LNCaP clone FGC (cell line): ENCODE results near the gene MTCL1.

Source experiments
- DNase-seq: peaks from one replicate; pipeline ENCODE4 v3.0.0-alpha.2; 2011; ENCODE audit warnings: low read depth
- H3K4me3 ChIP-seq: 2 replicates; pipeline ENCODE4 v1.5.1; 2011; ENCODE audit warnings: mild to moderate bottlenecking, low read depth, low read length, control low read depth
- TF ChIP-seq, protein P1 (sequence below): IDR thresholded peaks from 2 replicates; pipeline ENCODE4 v1.5.1; 2012; ENCODE audit warnings: mild to moderate bottlenecking; ENCODE audit not compliant: control insufficient read depth, insufficient read depth; ENCODE audit errors: extremely low read depth

The MTCL1 gene

DNA sequence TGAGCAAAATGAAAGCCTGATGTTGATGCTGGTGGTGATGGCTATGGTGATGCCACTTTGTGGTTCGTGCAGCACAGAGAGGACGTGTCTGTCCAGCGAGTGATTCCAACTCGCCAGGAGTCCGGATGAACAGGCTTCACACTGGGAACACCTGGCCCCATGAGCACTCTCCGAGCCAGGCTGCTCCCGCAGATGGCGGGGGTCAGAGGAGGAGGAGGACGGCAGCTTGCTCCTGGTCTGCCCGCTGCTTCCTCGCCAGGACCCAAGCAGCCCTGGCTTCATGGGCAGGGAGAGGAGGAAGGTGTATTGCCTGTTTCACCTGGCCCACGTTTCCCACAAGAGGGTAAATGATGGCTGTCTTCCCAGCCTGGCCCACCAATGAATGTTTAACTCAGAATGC lies 121.6 kb downstream of the MTCL1 start:
- TF ChIP-seq, protein P1, sequence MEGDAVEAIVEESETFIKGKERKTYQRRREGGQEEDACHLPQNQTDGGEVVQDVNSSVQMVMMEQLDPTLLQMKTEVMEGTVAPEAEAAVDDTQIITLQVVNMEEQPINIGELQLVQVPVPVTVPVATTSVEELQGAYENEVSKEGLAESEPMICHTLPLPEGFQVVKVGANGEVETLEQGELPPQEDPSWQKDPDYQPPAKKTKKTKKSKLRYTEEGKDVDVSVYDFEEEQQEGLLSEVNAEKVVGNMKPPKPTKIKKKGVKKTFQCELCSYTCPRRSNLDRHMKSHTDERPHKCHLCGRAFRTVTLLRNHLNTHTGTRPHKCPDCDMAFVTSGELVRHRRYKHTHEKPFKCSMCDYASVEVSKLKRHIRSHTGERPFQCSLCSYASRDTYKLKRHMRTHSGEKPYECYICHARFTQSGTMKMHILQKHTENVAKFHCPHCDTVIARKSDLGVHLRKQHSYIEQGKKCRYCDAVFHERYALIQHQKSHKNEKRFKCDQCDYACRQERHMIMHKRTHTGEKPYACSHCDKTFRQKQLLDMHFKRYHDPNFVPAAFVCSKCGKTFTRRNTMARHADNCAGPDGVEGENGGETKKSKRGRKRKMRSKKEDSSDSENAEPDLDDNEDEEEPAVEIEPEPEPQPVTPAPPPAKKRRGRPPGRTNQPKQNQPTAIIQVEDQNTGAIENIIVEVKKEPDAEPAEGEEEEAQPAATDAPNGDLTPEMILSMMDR: no peak
- no peak for DNase-seq

DNA sequence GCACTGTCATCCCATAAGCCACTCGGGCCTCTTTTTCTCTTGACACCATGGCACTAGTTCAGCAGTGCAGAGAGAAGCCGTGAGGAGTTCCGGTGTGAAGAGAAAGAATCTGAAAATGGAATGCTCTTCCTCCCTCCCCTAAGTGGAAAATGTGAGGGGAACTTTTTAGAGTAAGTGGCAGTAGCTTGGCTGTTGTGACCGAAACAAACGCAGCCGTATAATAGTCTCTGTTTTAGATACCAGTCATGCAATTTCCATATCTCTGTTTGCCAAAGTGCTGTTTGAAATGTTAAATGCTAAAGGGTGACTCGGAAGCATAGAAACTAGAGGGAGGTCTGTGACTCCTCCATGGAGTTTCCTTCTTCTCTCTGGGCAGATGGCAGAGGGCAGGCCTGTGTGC lies 122.9 kb downstream of the MTCL1 start:
- TF ChIP-seq, protein P1: no peak
- DNase-seq: no peak
- H3K4me3 ChIP-seq: no peak overlapping the region

More for the DNA sequence above, 121.6 kb downstream of the MTCL1 start:
- H3K4me3 ChIP-seq: no peak overlapping the region

DNA sequence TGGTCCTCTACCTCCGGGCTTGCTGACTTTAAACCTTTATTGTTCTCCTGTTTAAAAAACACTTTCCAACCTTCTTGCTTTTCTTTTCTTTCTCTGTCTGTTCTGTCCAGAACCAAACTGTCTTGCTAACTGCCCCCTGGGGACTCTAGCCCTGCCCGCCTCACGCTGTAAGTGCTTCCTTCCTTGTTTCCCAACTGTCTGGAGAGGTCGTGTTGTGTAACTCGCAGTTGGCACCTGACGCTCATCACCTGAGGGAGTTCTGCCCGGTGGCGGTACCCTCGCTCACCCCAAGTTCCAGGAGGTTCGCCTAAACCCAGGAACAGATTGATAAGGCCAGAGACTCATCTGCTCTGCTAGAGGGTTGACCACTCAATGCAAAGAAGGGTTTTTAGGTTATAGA lies 123.4 kb downstream of the MTCL1 start:
- TF ChIP-seq, protein P1: no peak
- DNase-seq: no peak
- no peak overlapping the region for H3K4me3 ChIP-seq

DNA sequence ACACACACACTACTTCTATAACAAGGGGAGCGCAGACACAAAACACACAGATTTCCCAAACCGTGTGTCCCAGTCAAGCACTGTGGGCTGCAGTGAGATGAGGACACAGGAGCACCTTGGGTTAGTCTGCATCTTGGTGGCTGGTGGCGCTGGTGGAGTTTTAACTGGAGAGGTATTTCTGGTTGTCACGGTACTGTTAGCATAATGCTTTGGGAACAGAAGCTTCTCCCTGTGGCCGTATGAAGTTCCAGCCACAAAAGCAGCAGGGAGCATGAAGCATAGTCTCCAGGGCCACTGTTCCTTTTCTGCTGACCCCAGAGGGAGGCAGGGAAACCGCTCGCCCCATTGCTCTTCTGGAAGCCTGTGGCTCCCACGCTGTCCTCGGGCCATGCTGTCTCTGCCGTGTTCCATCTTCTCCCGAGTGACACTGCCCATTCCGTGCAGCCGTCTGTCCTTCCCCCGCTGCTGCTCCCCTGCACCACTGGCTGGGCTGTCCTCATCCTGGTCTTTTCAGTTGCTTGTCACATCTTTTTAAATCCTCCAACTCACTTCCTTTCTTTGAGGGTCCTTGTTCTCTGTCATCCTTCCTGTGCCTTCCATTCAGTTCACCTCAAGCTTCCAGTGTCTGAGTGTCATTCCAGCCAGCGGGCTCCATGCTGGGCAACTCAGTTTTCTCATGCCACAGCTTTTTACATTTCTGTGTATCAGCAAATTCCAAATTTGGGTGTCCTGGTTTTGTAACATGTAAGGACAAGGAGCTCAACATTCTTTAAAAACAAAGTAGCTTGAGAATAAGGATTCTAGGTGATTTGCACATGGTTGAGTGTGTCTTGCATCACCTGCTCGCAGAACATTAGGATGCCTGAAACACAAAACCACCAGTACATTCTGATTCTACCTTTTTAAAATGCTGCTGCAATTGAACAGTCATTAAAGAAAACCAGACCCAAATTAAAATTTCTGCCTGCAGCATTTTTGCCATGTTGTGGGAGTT lies 125.0 kb downstream of the MTCL1 start:
- no peak for DNase-seq
- TF ChIP-seq, protein P1: no peak
- H3K4me3 ChIP-seq: no peak overlapping the region

DNA sequence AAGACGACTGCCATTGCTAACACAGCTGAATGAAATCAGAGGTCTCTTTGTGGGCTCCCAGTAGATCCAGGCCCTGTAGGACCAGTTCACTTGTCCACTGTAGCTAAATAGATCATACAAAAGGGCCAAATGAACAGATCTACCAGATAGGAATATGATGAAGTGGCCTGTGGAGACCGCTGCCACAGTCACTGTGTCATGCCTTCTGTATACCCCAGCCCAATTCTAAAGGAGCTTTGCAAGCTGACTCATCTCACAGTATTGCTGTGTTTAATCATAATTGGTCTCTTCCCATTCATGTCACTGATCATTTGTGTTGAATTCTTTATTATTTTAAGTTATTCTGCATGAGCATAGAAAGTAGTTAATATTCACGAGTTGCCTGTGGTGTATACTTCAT lies 125.8 kb downstream of the MTCL1 start:
- no peak overlapping the region for H3K4me3 ChIP-seq
- TF ChIP-seq, protein P1: no peak
- no peak for DNase-seq

DNA sequence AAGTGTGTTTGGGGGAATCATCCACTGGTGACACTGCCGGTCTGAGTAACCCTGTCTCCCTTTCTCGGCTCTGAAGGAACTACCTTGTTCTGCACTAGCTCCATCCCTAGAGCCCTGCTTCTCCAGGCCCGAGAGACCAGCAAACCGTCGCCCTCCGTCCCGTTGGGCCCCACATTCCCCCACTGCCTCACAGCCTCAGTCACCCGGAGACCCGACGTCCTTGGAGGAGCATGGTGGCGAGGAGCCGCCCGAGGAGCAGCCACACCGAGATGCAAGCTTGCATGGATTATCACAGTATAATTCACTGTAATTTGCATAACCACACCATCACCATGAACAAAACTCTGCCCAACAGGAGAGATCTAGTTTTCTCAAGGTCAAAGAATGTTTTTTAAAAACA lies 126.2 kb downstream of the MTCL1 start:
- TF ChIP-seq, protein P1: no peak
- no peak overlapping the region for H3K4me3 ChIP-seq
- no peak for DNase-seq
